Adrenal gland (tissue), 12 donors: Measurements from ENCODE around the gene PRKCE. TPM values are rescaled to one million over a fixed set of nuclear protein-coding genes. Genes with fewer than 3 reads are reported as not detected.

Source experiments
- DNase-seq, 7 donors: peaks; one replicate each; pipeline ENCODE4 v3.0.0-alpha.2; 2019 to 2020
- H3K27ac ChIP-seq, 5 donors: fragments of 200-600 bp; sonication (generic) in 4 of 5; 1 replicate in 3 of 5; 2 replicates in 2 of 5; pipeline versions ENCODE4 v1.5.1 to v1.8.0; 2016 to 2020; ENCODE audit warnings: mild to moderate bottlenecking in 1 of 5
- H3K27me3 ChIP-seq: fragments of 200-600 bp; 2 replicates; pipeline ENCODE4 v1.8.0; 2021
- H3K36me3 ChIP-seq, 2 donors: fragments of 200-600 bp; replicated peaks in 1 of 2; 1 replicate in 1 of 2; 2 replicates in 1 of 2; pipeline versions ENCODE4 v1.5.1 to v1.8.0; 2018 to 2022
- H3K4me1 ChIP-seq, 2 donors: fragments of 200-600 bp; replicated peaks in 1 of 2; 1 replicate in 1 of 2; 2 replicates in 1 of 2; pipeline versions ENCODE4 v1.5.1 to v1.8.0; 2018 to 2021
- H3K4me3 ChIP-seq, 4 donors: fragments of 200-600 bp; sonication (generic) in 3 of 4; one replicate each; pipeline ENCODE4 v1.5.1; 2016 to 2018
- H3K9me3 ChIP-seq, 3 donors: fragments of 200-600 bp; sonication (generic) in 1 of 3; replicated peaks in 1 of 3; 1 replicate in 2 of 3; 2 replicates in 1 of 3; pipeline versions ENCODE4 v1.5.1 to v1.8.0; 2016 to 2021
- POLR2A ChIP-seq, 2 donors: fragments of 450-650 bp; IDR thresholded peaks; one replicate each; pipeline ENCODE4 v1.6.1; 2017; ENCODE audit warnings: antibody characterized with exemption in 2 of 2, mild to moderate bottlenecking in 2 of 2, moderate library complexity in 1 of 2
- WGBS, 4 donors: extraction: QIAGEN DNeasy Blood & Tissue Kit in 2 of 4; methylation state at CpG; one replicate each; pipeline versions ENCODE4 v1.1.5 to v1.1.7; 2013 to 2017; 5-methylcytosine and 5-hydroxymethylcytosine counted together
- intact Hi-C, 2 donors: fragments of 100-400 bp; cut with DNase I; formaldehyde crosslinking; loops; one replicate each; pipeline versions ENCODE4 v1.14.1 to v1.15.0; 2022 to 2023
- polyA plus RNA-seq, 3 donors: library from polyadenylated mRNA; stranded (reverse); fragments of 200-250 nt in 2 of 3; fragments of 350-450 nt in 1 of 3; fragmentation: Illumina TruSeq in 1 of 3; extraction: RNeasy Lipid Tissue Mini Kit (QIAGEN cat#74804) in 1 of 3; gene quantifications; one replicate each; pipeline ENCODE4 v1.2.3, GENCODE V29; 2013 to 2014
- total RNA-seq, 9 donors: library from RNA; depleted of rRNA in 4 of 9; stranded (reverse); fragments of >200 nt in 4 of 9; fragments of 120-200 nt in 1 of 9; fragmentation: NEBNext Ultra II Directional in 1 of 9; extraction: Animal tissue kit (Norgen Biotek cat#: 25700) in 1 of 9; gene quantifications; one replicate each; pipeline versions ENCODE4 v1.1.0 to v1.2.4, GENCODE V29; 2013 to 2023
- TF ChIP-seq, protein P1 (sequence below), 6 experiments: fragments of 450-650 bp in 4 of 6; fragments of 200-600 bp in 2 of 6; sonication (generic) in 1 of 6; IDR thresholded peaks; 1 replicate in 5 of 6; 2 replicates in 1 of 6; pipeline versions ENCODE4 v1.5.1 to v1.8.0; 2016 to 2021; ENCODE audit warnings: antibody characterized with exemption in 6 of 6, mild to moderate bottlenecking in 2 of 6, moderate library complexity in 1 of 6
- donor health status: healthy with polysubstance abuse.
- donor health status: Bipolar disorder and iron deficiency.
- donor health status: DM: yes; HTN: yes; CAD: no.
- donor health status: DM: no; HTN: no; CAD: no.
- donor health status: DM: no; HTN: no; CAD: no.
- donor health status: DM: yes; HTN: yes; CAD: no.

Gene PRKCE
- total and polyA plus RNA-seq, 12 donors, result 1.9 to 19.2 (median 8.0) TPM

DNA sequence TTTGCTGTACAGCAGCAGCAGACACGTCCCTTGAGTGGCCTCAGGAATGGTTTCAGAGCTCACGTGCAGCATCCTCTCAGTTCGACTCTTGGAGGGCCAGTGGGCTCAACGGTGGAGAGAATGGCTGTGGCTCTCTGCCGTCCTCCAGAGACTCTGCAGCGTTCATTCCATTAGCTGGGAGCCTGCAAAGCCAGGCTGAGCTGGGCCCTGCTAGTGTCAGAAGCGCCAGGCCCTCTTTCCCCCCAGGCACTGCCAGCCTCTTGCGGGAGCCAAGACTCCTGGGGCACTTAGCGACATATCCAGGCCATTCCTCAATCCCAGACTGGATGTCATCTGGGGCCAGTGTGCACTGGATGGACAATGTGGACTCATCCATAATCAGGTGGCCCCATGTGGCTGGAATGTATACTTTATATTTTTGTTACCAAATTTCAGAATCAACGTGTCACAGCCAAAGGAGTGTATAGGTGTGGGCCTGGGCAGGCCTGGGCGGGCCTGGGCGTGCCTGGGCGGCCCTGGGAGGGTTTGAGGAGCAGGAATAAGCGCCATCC is 520.6 kb downstream of the PRKCE start:
- Histone ChIP-seq H3K4me1 (no peaks in the 10 kb centered on the region), H3K27me3 (no peaks in the 10 kb centered on the region)
- WGBS, 4 donors, result 88 to 97% (median 95%) methylated on average over 8 to 14 of the region's 14 CpGs

DNA sequence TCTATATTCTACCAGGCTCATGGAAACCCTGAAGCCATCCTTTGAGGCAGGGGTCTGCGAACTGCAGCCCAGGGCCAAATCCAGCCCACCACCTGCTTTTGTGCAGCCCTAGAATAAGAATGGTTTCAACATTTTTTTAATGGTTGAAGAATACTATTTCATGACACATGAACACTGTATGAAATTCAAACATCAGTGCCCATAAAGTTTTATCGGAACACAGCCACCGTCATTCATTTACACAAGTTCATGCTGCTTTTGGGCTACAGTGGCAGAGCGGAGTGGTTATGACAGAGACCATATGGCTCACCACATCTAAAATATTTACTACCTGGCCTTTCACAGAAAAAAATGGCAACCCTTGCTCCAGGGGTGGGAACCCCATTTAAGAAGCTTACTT is 521.6 kb downstream of the PRKCE start:
- TF ChIP-seq, protein P1, sequence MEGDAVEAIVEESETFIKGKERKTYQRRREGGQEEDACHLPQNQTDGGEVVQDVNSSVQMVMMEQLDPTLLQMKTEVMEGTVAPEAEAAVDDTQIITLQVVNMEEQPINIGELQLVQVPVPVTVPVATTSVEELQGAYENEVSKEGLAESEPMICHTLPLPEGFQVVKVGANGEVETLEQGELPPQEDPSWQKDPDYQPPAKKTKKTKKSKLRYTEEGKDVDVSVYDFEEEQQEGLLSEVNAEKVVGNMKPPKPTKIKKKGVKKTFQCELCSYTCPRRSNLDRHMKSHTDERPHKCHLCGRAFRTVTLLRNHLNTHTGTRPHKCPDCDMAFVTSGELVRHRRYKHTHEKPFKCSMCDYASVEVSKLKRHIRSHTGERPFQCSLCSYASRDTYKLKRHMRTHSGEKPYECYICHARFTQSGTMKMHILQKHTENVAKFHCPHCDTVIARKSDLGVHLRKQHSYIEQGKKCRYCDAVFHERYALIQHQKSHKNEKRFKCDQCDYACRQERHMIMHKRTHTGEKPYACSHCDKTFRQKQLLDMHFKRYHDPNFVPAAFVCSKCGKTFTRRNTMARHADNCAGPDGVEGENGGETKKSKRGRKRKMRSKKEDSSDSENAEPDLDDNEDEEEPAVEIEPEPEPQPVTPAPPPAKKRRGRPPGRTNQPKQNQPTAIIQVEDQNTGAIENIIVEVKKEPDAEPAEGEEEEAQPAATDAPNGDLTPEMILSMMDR (IDR thresholded peaks at IDR 0.05), result no peak
- TF ChIP-seq POLR2A (IDR thresholded peaks at IDR 0.05), result no peak
- Histone ChIP-seq H3K4me1 (no peaks in the 10 kb centered on the region), H3K9me3 (no peaks in the 10 kb centered on the region), H3K36me3 (no peaks in the 10 kb centered on the region), H3K27ac (no peak overlapping the region), H3K4me3 (no peak overlapping the region), H3K27me3 (no peaks in the 10 kb centered on the region)
- no peak for DNase-seq
- WGBS, 4 donors, result 90 to 99% (median 96%) methylated on average over 4 of the region's 4 CpGs
- intact Hi-C loops, result no loop called here

More for the DNA sequence above, 520.6 kb downstream of the PRKCE start:
- no peaks in the 10 kb centered on the region for H3K36me3 ChIP-seq
- H3K27ac ChIP-seq, result no peak overlapping the region
- TF ChIP-seq, protein P1 (IDR thresholded peaks at IDR 0.05), result no peak
- TF ChIP-seq POLR2A (IDR thresholded peaks at IDR 0.05), result no peak
- no peaks in the 10 kb centered on the region for H3K9me3 ChIP-seq
- intact Hi-C loops, result no loop called here
- no peak overlapping the region for H3K4me3 ChIP-seq
- DNase-seq, result no peak

DNA sequence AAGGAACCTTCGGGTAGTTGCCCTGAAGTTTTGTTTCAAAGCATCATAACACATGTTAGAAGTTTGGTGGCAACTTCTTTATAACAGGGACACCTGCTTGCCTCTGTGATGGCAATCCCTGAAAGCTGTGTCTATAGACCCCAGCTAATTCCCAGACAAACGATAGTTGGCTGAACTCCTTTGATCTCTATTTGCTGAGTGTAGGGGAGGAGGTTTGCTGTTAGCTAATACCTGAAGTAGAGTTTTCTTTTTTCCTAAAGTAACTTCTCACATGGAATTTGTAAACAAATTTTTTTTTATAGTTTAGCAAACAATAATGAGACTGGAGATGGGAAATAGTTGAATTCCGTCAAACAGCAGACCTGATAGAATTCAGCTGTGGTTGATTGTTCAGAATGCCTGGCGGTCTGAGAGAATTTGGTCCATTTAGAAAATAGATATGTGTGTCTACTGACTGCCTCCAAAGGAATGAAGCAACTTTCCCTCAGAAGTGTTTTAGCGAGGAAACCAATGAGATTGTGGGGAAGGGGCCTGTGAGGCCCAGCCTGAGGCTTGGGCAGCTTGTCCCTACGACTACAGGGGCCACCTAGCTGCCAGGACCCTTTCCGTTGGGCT is 522.3 kb downstream of the PRKCE start:
- WGBS, 4 donors, result 85 to 95% (median 93%) methylated on average over 7 of the region's 7 CpGs
- no peak overlapping the region for H3K27ac ChIP-seq
- intact Hi-C loops, result no loop called here

DNA sequence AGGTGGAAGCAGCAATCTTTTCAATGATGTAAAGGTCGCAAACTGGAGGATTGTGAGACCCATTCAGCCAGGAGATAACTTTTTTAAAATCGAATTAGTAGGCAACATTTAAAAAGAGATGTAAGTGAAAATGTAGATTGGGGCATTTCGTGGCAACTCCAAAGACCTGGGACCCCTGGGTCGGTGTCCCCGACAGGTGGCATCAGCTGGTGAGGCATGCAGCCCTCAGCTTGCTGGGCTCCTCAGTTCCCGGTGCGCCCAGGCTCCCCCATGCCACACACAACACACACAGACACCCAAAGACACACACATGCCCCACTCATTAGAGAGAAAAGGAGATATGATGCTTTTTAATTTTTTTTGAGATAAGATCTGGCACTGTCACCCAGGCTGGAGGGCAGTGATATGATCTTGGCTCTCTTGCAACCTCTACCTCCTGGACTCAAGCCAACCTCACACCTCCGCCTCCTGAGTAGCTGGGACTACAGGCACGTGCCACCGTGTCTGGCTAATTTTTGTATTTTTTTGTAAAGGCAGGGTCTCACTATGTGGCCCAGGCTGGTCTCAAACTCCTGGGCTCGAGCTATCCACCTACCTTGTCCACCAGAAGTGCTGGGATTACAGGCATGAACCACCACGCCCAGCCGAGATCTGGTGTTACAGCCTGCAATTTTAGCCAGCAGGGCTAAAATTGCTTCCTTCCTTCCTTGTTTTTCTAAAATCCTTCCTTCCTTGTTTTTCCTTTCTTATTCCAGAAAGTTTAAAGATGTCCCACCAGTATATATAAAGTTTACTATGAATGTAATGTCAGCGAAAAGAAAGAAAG is 523.1 kb downstream of the PRKCE start:
- TF ChIP-seq, protein P1 (IDR thresholded peaks at IDR 0.05), result no peak
- no peak for TF ChIP-seq POLR2A (IDR thresholded peaks at IDR 0.05)
- Histone ChIP-seq H3K4me1 (peaks cover 0 to 9% of the 10 kb centered on the region in 2 donors), H3K9me3 (no peaks in the 10 kb centered on the region), H3K27me3 (no peaks in the 10 kb centered on the region), H3K4me3 (no peak overlapping the region), H3K27ac (no peak overlapping the region), H3K36me3 (no peaks in the 10 kb centered on the region)
- DNase-seq, result no peak
- 82 to 87% (median 85%) methylated on average over 14 of the region's 14 CpGs for WGBS, 4 donors
- intact Hi-C loops, result no loop called here

More for the DNA sequence above, 522.3 kb downstream of the PRKCE start:
- peaks cover 0 to 3% of the 10 kb centered on the region in 2 donors for H3K4me1 ChIP-seq
- H3K9me3 ChIP-seq, result no peaks in the 10 kb centered on the region
- no peak overlapping the region for H3K4me3 ChIP-seq
- TF ChIP-seq, protein P1 (IDR thresholded peaks at IDR 0.05), result no peak
- no peak for TF ChIP-seq POLR2A (IDR thresholded peaks at IDR 0.05)
- H3K36me3 ChIP-seq, result no peaks in the 10 kb centered on the region
- H3K27me3 ChIP-seq, result no peaks in the 10 kb centered on the region
- no peak for DNase-seq
